HEK293T (cell line): Measurements from ENCODE around the gene LTO1.

Source experiments
- BHLHE40 ChIP-seq: fragments of 450-650 bp; IDR thresholded peaks from 2 replicates; pipeline ENCODE4 v1.6.1; 2016; ENCODE audit warnings: mild to moderate bottlenecking, moderate library complexity, borderline replicate concordance
- CTBP1 ChIP-seq: fragments of 450-650 bp; IDR thresholded peaks from 2 replicates; pipeline ENCODE4 v1.6.1; 2016; ENCODE audit warnings: borderline replicate concordance
- FOXK2 ChIP-seq: fragments of 450-650 bp; IDR thresholded peaks from 2 replicates; pipeline ENCODE4 v1.6.1; 2016; ENCODE audit warnings: mild to moderate bottlenecking
- NFRKB ChIP-seq: fragments of 450-650 bp; IDR thresholded peaks from 2 replicates; pipeline ENCODE4 v1.6.1; 2016; ENCODE audit warnings: mild to moderate bottlenecking, moderate library complexity

GRCh38 chr11:69708736-69709401 lies 33.7 kb upstream of the LTO1 start:
- TF ChIP-seq NFRKB (no peak), CTBP1 (no peak), FOXK2 (no peak), BHLHE40 (no peak)
